Measurements from ENCODE around the gene GSN. TPM values are rescaled to one million over a fixed set of nuclear protein-coding genes. Genes with fewer than 3 reads are reported as not detected.

The GSN gene
- total and polyA plus RNA-seq, 2 of the 8 experiments (the other 6 are each of a cell fraction or from before 2014, with no cell fraction given): 52.3 to 94.5 TPM

GRCh38 chr9:121364077-121364476 lies 96.1 kb downstream of the GSN start (continued):
- no peak for TF ChIP-seq FOSL1 (IDR thresholded peaks at IDR 0.05; ENCODE audit: insufficient read depth, low read depth, low read length)
- TF ChIP-seq ZNF274 (IDR thresholded peaks at IDR 0.05; ENCODE audit: borderline replicate concordance, extremely low read depth, low read length): no peak
- TF ChIP-seq, protein P1, sequence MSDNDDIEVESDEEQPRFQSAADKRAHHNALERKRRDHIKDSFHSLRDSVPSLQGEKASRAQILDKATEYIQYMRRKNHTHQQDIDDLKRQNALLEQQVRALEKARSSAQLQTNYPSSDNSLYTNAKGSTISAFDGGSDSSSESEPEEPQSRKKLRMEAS (IDR thresholded peaks at IDR 0.05): no peak
- no peak for TF ChIP-seq POLR2AphosphoS5 (IDR thresholded peaks at IDR 0.05; ENCODE audit: low read depth, low read length)

Data from H1 (cell line).